HG03045 (cell line): Measurements from ENCODE around the gene ZNF407.

Experiments used
- ATAC-seq: cut with Tn5 transposase; IDR thresholded peaks from one replicate; pipeline ENCODE4 v1.9.1; 2021; ENCODE audit warnings: mild to moderate bottlenecking, moderate library complexity; ENCODE audit not compliant: unreplicated experiment

ZNF407 gene

DNA sequence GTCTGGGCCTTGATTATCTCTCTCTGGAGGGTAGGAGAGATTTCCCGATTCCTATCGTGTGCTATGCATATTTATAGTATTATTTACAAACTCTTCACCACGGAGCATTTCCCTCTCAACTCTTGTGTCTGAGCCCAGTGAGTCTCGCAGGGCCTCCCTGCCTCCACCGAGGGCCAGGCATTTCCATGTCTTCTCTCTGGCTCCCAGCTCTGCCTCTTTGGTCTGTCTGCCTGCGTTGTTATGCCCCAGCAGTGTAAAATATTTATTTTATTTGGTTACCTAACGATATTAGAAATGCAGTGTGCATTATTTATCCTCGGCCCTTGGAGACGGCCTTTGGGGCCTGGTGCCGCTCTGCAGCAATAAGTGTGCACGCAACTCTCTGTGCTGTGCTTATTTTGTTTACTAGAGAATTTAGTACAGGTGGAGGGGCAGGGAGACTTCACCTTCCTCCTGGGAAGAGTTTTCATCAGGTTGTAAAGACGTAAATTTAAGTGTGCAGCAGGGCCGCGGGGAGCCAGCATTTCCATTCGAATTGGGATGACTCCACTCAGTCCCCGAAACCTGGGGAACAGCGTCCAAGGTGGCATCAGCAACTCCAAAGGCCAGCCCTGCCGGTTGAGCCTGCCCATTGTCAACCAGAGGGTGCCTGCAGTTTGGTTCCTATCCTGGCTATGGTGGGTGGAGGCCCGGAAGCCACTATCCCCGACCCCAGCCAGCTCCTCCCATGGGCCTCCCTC, 511.1 kb downstream of the ZNF407 start:
- ATAC-seq: no peak

DNA sequence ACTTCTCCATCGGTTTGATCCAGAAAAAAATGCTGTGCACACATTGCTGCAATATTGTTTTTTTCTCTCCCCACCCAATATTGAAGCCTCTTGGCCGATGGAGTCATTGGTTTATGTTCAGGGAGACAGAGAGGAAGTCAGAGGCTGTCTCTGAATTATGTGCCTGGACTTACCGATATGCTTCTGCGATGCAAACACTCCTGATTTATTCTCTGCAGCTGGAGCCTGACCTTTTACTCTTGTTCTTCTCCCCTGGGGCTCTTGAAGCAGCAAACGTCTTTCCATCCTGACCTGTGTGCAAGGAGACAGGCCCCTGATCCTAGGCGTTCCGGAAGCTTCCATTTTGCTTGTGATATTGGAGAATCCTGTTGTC, 511.6 kb downstream of the ZNF407 start:
- ATAC-seq: no peak

GRCh38 chr18:75109819-75110218, 512.1 kb downstream of the ZNF407 start:
- no peak for ATAC-seq

GRCh38 chr18:75110311-75110710, 512.6 kb downstream of the ZNF407 start:
- no peak for ATAC-seq

DNA sequence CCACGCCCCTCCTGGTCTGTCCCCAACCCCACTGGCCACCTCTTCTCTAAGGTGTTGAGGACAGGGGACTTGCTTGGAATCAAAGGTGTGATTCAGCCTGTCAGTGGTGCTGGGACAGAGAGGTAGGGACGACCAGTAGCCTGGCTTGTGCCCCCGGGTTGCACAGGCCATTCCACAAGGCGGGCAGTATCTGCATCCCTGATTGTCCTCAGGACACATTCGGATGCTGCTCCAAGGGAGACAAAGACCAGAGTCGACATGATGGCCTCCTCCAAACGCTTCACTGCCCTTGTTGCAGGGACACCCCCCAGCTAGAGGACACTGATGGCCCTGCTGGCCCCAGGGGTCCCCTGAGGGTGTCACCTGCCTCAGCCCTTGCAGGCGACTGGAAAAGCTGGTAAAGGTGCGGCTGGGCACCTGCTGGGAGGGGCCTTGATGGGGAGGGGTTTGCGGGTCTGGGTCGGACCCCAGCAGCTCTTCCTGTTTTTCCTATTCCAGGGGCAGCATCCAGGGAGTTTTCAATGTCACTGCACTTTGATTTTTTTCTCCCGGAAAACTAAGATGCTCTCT, 513.3 kb downstream of the ZNF407 start:
- ATAC-seq: no peak

DNA sequence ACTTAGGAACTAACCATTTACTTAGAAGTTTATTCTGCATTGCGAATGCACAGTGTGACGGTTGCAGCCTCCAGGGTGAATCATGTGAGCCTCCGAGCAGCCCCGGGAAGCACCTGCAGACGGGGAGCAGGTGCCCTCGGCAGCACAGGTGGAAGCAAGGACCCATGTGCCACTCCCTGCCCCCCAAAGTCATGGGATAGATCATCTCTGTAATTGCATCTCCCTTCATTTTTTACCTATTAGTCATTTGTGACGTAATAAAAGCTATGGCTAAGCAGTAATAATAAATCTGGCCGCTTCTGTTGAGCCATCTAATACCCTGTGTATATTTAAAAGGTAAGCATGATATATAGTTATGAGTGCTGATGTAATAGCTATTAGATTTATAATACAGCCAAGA, 514.1 kb downstream of the ZNF407 start:
- ATAC-seq: no peak

GRCh38 chr18:75112186-75113096, 514.8 kb downstream of the ZNF407 start:
- ATAC-seq: no peak

DNA sequence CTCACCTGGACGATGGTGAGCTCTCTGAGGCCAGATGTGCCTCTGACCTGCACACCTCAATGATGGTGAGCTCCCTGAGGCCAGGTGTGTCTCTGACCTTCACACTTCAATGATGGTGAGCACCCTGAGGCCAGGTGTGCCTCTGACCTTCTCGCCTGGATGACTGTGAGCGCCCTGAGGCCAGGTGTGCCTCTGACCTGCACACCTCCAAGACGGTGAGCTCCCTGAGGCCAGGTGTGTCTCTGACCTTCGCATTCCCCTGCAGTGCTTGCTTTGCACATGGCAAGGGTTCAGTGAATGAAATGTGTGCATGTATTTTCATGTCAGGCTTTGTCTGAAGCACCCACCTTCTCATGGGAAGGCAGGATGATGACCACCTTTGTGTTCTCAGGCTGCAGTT, 515.8 kb downstream of the ZNF407 start:
- ATAC-seq: no peak

- no peak for ATAC-seq
Observed at GRCh38 chr18:75114231-75114764, 516.6 kb downstream of the ZNF407 start.
